HepG2 (cell line): ENCODE results near the gene GCM1. TPM values are rescaled to one million over a fixed set of nuclear protein-coding genes. Genes with fewer than 3 reads are reported as not detected.

Source experiments
- KDM2A ChIP-seq: sonication (generic); formaldehyde crosslinking; IDR thresholded peaks from 2 replicates; pipeline ENCODE4 v1.4.0; 2020; ENCODE audit warnings: low read depth, missing genetic modification reagents, borderline replicate concordance
- KLF11 ChIP-seq: IDR thresholded peaks from 2 replicates; pipeline ENCODE4 v1.6.1; 2016; ENCODE audit warnings: missing compliant biosample characterization
- MED8 ChIP-seq: sonication (generic); formaldehyde crosslinking; IDR thresholded peaks from 2 replicates; pipeline ENCODE4 v1.8.1; 2023; ENCODE audit warnings: mild to moderate bottlenecking, missing genetic modification reagents; ENCODE audit not compliant: insufficient replicate concordance
- MLXIP ChIP-seq: sonication (generic); formaldehyde crosslinking; IDR thresholded peaks from 2 replicates; pipeline ENCODE4 v1.9.0; 2021; ENCODE audit warnings: missing genetic modification reagents, borderline replicate concordance
- NCOR1 ChIP-seq: fragments of 200-600 bp; sonication (generic); IDR thresholded peaks from 2 replicates; pipeline ENCODE4 v1.7.0; 2017; ENCODE audit warnings: antibody characterized with exemption, low read length, borderline replicate concordance
- PHF5A ChIP-seq: IDR thresholded peaks from one replicate; pipeline ENCODE4 v1.6.1; 2018; ENCODE audit warnings: low read depth, missing genetic modification reagents; ENCODE audit not compliant: unreplicated experiment
- PRDM4 ChIP-seq: sonication (generic); formaldehyde crosslinking; IDR thresholded peaks from 2 replicates; pipeline ENCODE4 v1.9.0; 2021; ENCODE audit warnings: missing genetic modification reagents, borderline replicate concordance
- SMAD3 ChIP-seq: sonication (generic); formaldehyde crosslinking; IDR thresholded peaks from 2 replicates; pipeline ENCODE4 v1.4.0; 2020; ENCODE audit warnings: missing genetic modification reagents
- TBP ChIP-seq: sonication (generic); formaldehyde crosslinking; IDR thresholded peaks from 2 replicates; pipeline ENCODE4 v1.5.0; 2020; ENCODE audit warnings: missing genetic modification reagents
- TBX2 ChIP-seq: sonication (generic); formaldehyde crosslinking; IDR thresholded peaks from 2 replicates; pipeline ENCODE4 v1.5.0; 2020; ENCODE audit warnings: missing genetic modification reagents, mild to moderate bottlenecking, borderline replicate concordance
- TIGD3 ChIP-seq: sonication (generic); formaldehyde crosslinking; IDR thresholded peaks from 2 replicates; pipeline ENCODE4 v1.5.1; 2020; ENCODE audit warnings: mild to moderate bottlenecking, missing genetic modification reagents, borderline replicate concordance
- ZGPAT ChIP-seq: IDR thresholded peaks from 2 replicates; pipeline ENCODE4 v1.6.1; 2016; ENCODE audit warnings: mild to moderate bottlenecking
- ZNF343 ChIP-seq: sonication (generic); formaldehyde crosslinking; IDR thresholded peaks from 2 replicates; pipeline ENCODE4 v1.4.0; 2020; ENCODE audit warnings: mild to moderate bottlenecking, missing genetic modification reagents
- ZNF451 ChIP-seq: sonication (generic); formaldehyde crosslinking; IDR thresholded peaks from 2 replicates; pipeline ENCODE4 v1.5.0; 2020; ENCODE audit warnings: mild to moderate bottlenecking, missing genetic modification reagents
- ZNF562 ChIP-seq: sonication (generic); formaldehyde crosslinking; IDR thresholded peaks from 2 replicates; pipeline ENCODE4 v1.8.0; 2022; ENCODE audit warnings: missing genetic modification reagents, borderline replicate concordance
- ZNF770 ChIP-seq: sonication (generic); formaldehyde crosslinking; IDR thresholded peaks from 2 replicates; pipeline ENCODE4 v1.5.0; 2020; ENCODE audit warnings: mild to moderate bottlenecking, missing genetic modification reagents
- ZNF784 ChIP-seq: sonication (generic); formaldehyde crosslinking; IDR thresholded peaks from 2 replicates; pipeline ENCODE4 v1.5.1; 2020; ENCODE audit warnings: missing genetic modification reagents, mild to moderate bottlenecking, borderline replicate concordance
- polyA plus RNA-seq, 8 experiments: library from polyadenylated mRNA; depleted of rRNA in 3 of 8; stranded (reverse) in 7 of 8; unstranded in 1 of 8; fragments of >200 nt; fragmentation: Illumina TruSeq in 4 of 8; extraction: Trizol in 4 of 8; gene quantifications; 2 replicates each; pipeline versions ENCODE4 v1.2.1 to v1.2.3, GENCODE V29; 2011 to 2016; ENCODE audit warnings: low read depth in 4 of 8, missing spikeins in 1 of 8, mixed read lengths in 1 of 8; ENCODE audit not compliant: insufficient read depth in 1 of 8
- total RNA-seq, 5 experiments: library from RNA; depleted of rRNA; stranded (reverse); fragments of >200 nt; fragmentation: Illumina TruSeq; extraction: Trizol; gene quantifications; 2 replicates each; pipeline ENCODE4 v1.2.3, GENCODE V29; 2016; ENCODE audit warnings: low read depth in 1 of 5

The GCM1 gene
- total and polyA plus RNA-seq, 2 of the 13 experiments (the other 11 are each of a cell fraction or from before 2014, with no cell fraction given), result 0.04 to 0.13 TPM

- no peak for TF ChIP-seq ZNF562 (CRISPR knock-in tag)
- TF ChIP-seq NCOR1, result peak; percentile 96
- TF ChIP-seq KLF11, result no peak
- TF ChIP-seq ZNF343, result peak; percentile 27; the same call in 1 of the 2 replicates
- peak; percentile 78 for TF ChIP-seq PHF5A (CRISPR knock-in tag)
- peak; percentile 97 for TF ChIP-seq TBX2 (CRISPR knock-in tag)
- TF ChIP-seq PRDM4 (CRISPR knock-in tag), result no peak; the same call in 1 of the 2 replicates
- TF ChIP-seq ZNF451 (CRISPR knock-in tag), result no peak
- TF ChIP-seq TBP, result no peak
- TF ChIP-seq TIGD3 (CRISPR knock-in tag), result no peak
- TF ChIP-seq ZNF770 (CRISPR knock-in tag), result peak; percentile 97
- TF ChIP-seq MED8 (CRISPR knock-in tag), result peak; percentile 66
- peak; percentile 100 for TF ChIP-seq MLXIP
- TF ChIP-seq SMAD3, result peak; percentile 95
- peak; percentile 63; the same call in 1 of the 2 replicates for TF ChIP-seq KDM2A (CRISPR knock-in tag)
- peak; percentile 89; the same call in 1 of the 2 replicates for TF ChIP-seq ZNF784 (CRISPR knock-in tag)
- peak; percentile 98 for TF ChIP-seq ZGPAT (CRISPR knock-in tag)
These were observed 13.9 kb downstream of the GCM1 start (continued) for GRCh38 chr6:53134601-53135235.
